Ascending aorta (tissue), 2 donors: Measurements from ENCODE around the gene LGALSL. TPM values are rescaled to one million over a fixed set of nuclear protein-coding genes. Genes with fewer than 3 reads are reported as not detected.

ENCODE experiments used
- DNase-seq, 2 donors: peaks; one replicate each; pipeline ENCODE4 v3.0.0-alpha.2; 2019; ENCODE audit warnings: low spot score in 2 of 2
- H3K27ac ChIP-seq, 2 donors: fragments of 200-600 bp; sonication (generic); one replicate each; pipeline ENCODE4 v1.5.1; 2016 to 2017; ENCODE audit warnings: mild to moderate bottlenecking in 1 of 2
- H3K27me3 ChIP-seq: fragments of 200-600 bp; sonication (generic); one replicate; pipeline ENCODE4 v1.5.1; 2017
- H3K36me3 ChIP-seq, 2 donors: fragments of 200-600 bp; sonication (generic); one replicate each; pipeline ENCODE4 v1.5.1; 2016
- H3K4me1 ChIP-seq, 2 donors: fragments of 200-600 bp; sonication (generic); one replicate each; pipeline ENCODE4 v1.5.1; 2016 to 2017; ENCODE audit warnings: mild to moderate bottlenecking in 1 of 2
- H3K4me3 ChIP-seq, 2 donors: fragments of 200-600 bp; sonication (generic); one replicate each; pipeline ENCODE4 v1.5.1; 2016 to 2017; ENCODE audit warnings: mild to moderate bottlenecking in 1 of 2
- H3K9me3 ChIP-seq, 2 donors: fragments of 200-600 bp; sonication (generic); one replicate each; pipeline ENCODE4 v1.5.1; 2016
- CTCF ChIP-seq, 3 experiments: fragments of 200-600 bp in 2 of 3; fragments of 450-650 bp in 1 of 3; sonication (generic) in 2 of 3; IDR thresholded peaks; one replicate each; pipeline ENCODE4 v1.5.1; 2016 to 2019; ENCODE audit warnings: antibody characterized with exemption in 3 of 3, mild to moderate bottlenecking in 1 of 3, moderate library complexity in 1 of 3
- intact Hi-C: fragments of 100-400 bp; cut with DNase I; formaldehyde crosslinking; loops from one replicate; pipeline ENCODE4 v1.15.1; 2023
- total RNA-seq: library from RNA; depleted of rRNA; stranded (reverse); fragments of >200 nt; gene quantifications from one replicate; pipeline ENCODE4 v1.1.0, GENCODE V29; 2016

LGALSL gene
- total RNA-seq, 1 donor from 2014 or later = 35.4 TPM

- no peak for TF ChIP-seq CTCF (IDR thresholded peaks at IDR 0.05)
- no peaks in the 10 kb centered on the region for H3K9me3 ChIP-seq
- no peaks in the 10 kb centered on the region for H3K27me3 ChIP-seq
- intact Hi-C loops = no loop called here
- H3K4me1 ChIP-seq = no peaks in the 10 kb centered on the region
- no peaks in the 10 kb centered on the region for H3K36me3 ChIP-seq
- peak overlapping the region in 1 of 2 donors; percentile 4 for H3K27ac ChIP-seq
- H3K4me3 ChIP-seq = no peak overlapping the region
- no peak for DNase-seq
Observed at GRCh38 chr2:64420677-64421076, 33.3 kb upstream of the LGALSL start.

GRCh38 chr2:64421201-64421600, 32.8 kb upstream of the LGALSL start:
- no peak for TF ChIP-seq CTCF (IDR thresholded peaks at IDR 0.05)
- Histone ChIP-seq H3K36me3 (no peaks in the 10 kb centered on the region), H3K4me1 (no peaks in the 10 kb centered on the region), H3K27me3 (no peaks in the 10 kb centered on the region), H3K4me3 (no peak overlapping the region), H3K27ac (no peak overlapping the region), H3K9me3 (no peaks in the 10 kb centered on the region)
- intact Hi-C loops = no loop called here
- DNase-seq = no peak

- Histone ChIP-seq H3K4me1 (no peaks in the 10 kb centered on the region), H3K4me3 (no peak overlapping the region), H3K27me3 (no peaks in the 10 kb centered on the region), H3K27ac (no peak overlapping the region), H3K9me3 (no peaks in the 10 kb centered on the region), H3K36me3 (no peaks in the 10 kb centered on the region)
- no peak for TF ChIP-seq CTCF (IDR thresholded peaks at IDR 0.05)
- no peak for DNase-seq
- intact Hi-C loops = no loop called here
Observed at GRCh38 chr2:64422466-64422865, 31.5 kb upstream of the LGALSL start.

- no peak for TF ChIP-seq CTCF (IDR thresholded peaks at IDR 0.05)
- H3K4me3 ChIP-seq = no peak overlapping the region
- H3K27me3 ChIP-seq = no peaks in the 10 kb centered on the region
- no peak overlapping the region for H3K27ac ChIP-seq
- no peaks in the 10 kb centered on the region for H3K9me3 ChIP-seq
- H3K4me1 ChIP-seq = no peaks in the 10 kb centered on the region
- no peaks in the 10 kb centered on the region for H3K36me3 ChIP-seq
- intact Hi-C loops = no loop called here
- DNase-seq = no peak
Observed at GRCh38 chr2:64423303-64423702, 30.7 kb upstream of the LGALSL start.

- intact Hi-C loops = no loop called here
Observed at GRCh38 chr2:64424416-64424987, 29.5 kb upstream of the LGALSL start.

More at GRCh38 chr2:64424416-64424987, 29.5 kb upstream of the LGALSL start:
- Histone ChIP-seq H3K27ac (no peak overlapping the region), H3K36me3 (no peaks in the 10 kb centered on the region), H3K4me1 (no peaks in the 10 kb centered on the region), H3K4me3 (no peak overlapping the region), H3K9me3 (no peaks in the 10 kb centered on the region), H3K27me3 (no peaks in the 10 kb centered on the region)
- no peak for DNase-seq
- no peak for TF ChIP-seq CTCF (IDR thresholded peaks at IDR 0.05)
